GM12878 (cell line): ENCODE measurements around the gene PC. TPM values are rescaled to one million over a fixed set of nuclear protein-coding genes. Genes with fewer than 3 reads are reported as not detected.

Experiments used
- ATAC-seq: fragments of 200-7000 bp; cut with Tn5 transposase; 3 replicates; pipeline ENCODE4 v1.9.1; 2020; ENCODE audit warnings: mild to moderate bottlenecking, moderate library complexity
- BruUV-seq: library from RNA; stranded (reverse); fragments of 400-500 nt; replicated peaks from 2 replicates; lab custom pipeline; 2021; lab: Mats Ljungman, UMichigan
- CTCF ChIA-PET: fragments of 300-600 bp; sonication (Branson Sonifier 250); formaldehyde crosslinking; extraction: SDS; loops from one replicate; lab custom pipeline; 2021; ENCODE audit warnings: inconsistent platforms; lab: Yijun Ruan, JAX
- POLR2A ChIA-PET: fragments of 350-600 bp; formaldehyde crosslinking; extraction: SDS; loops from one replicate; lab custom pipeline; 2021; ENCODE audit warnings: inconsistent platforms; lab: Charles Lee
- RAD21 ChIA-PET: fragments of 300-600 bp; sonication (Branson Sonifier 250); formaldehyde crosslinking; loops from one replicate; lab custom pipeline; 2023; ENCODE audit warnings: antibody characterized with exemption; ENCODE audit not compliant: unreplicated experiment; lab: Charles Lee
- SMC1A ChIA-PET: fragments of 300-600 bp; sonication (Branson Sonifier 250); formaldehyde crosslinking; loops from one replicate; lab custom pipeline; 2023; ENCODE audit not compliant: unreplicated experiment, uncharacterized antibody; lab: Charles Lee
- DNase-seq: peaks from one replicate; pipeline ENCODE4 v3.0.0-alpha.2; 2011; ENCODE audit warnings: low read depth, low spot score
- FAIRE-seq: peaks from 3 replicates; lab custom pipeline; 2011; peaks lifted over from hg19 to GRCh38; lab: Jason Lieb, UNC
- H2AFZ ChIP-seq: 2 replicates; pipeline ENCODE4 v1.6.0; 2011; ENCODE audit warnings: low read depth, low read length, control low read depth; ENCODE audit not compliant: control insufficient read depth
- H3K27ac ChIP-seq: 2 replicates; pipeline ENCODE4 v1.5.1; 2011; ENCODE audit warnings: control low read depth; ENCODE audit not compliant: control insufficient read depth, insufficient read depth
- H3K27me3 ChIP-seq, 2 experiments: replicated peaks in 1 of 2; 2 replicates each; pipeline versions ENCODE4 v1.6.0 to v1.6.1; 2011; ENCODE audit warnings: low read length in 1 of 2; ENCODE audit not compliant: control insufficient read depth in 2 of 2, insufficient read depth in 2 of 2
- H3K36me3 ChIP-seq, 2 experiments: 2 replicates each; pipeline ENCODE4 v1.5.1; 2011; ENCODE audit warnings: low read length in 1 of 2; ENCODE audit not compliant: control insufficient read depth in 2 of 2, insufficient read depth in 2 of 2
- H3K4me1 ChIP-seq: 2 replicates; pipeline ENCODE4 v1.6.1; 2011; ENCODE audit warnings: mild to moderate bottlenecking, low read length, moderate library complexity, mixed read lengths; ENCODE audit not compliant: control insufficient read depth, insufficient read depth
- H3K4me2 ChIP-seq: 2 replicates; pipeline ENCODE4 v1.6.0; 2011; ENCODE audit warnings: control low read depth; ENCODE audit not compliant: control insufficient read depth, insufficient read depth
- H3K4me3 ChIP-seq: fragments of 200-600 bp; sonication (generic); 2 replicates; pipeline ENCODE4 v1.5.1; 2016
- H3K79me2 ChIP-seq: 2 replicates; pipeline ENCODE4 v1.6.0; 2011; ENCODE audit warnings: low read length; ENCODE audit not compliant: control insufficient read depth, insufficient read depth
- H3K9ac ChIP-seq: 2 replicates; pipeline ENCODE4 v1.8.0; 2011; ENCODE audit warnings: low read length, control low read depth, mixed read lengths; ENCODE audit not compliant: control insufficient read depth, insufficient read depth
- H3K9me3 ChIP-seq: replicated peaks from 3 replicates; pipeline ENCODE4 v1.5.1; 2011; ENCODE audit warnings: mild to moderate bottlenecking, low read length; ENCODE audit not compliant: control insufficient read depth, insufficient read depth
- H4K20me1 ChIP-seq: 2 replicates; pipeline ENCODE4 v1.6.0; 2011; ENCODE audit not compliant: control insufficient read depth, insufficient read depth
- BRCA1 ChIP-seq: IDR thresholded peaks from 2 replicates; pipeline ENCODE4 v1.6.1; 2011; ENCODE audit warnings: low read depth, low read length, improper control_type of control experiment
- EZH2 ChIP-seq: IDR thresholded peaks from 2 replicates; pipeline ENCODE4 v1.6.1; 2012; ENCODE audit warnings: low read depth, mild to moderate bottlenecking, control low read depth, inconsistent platforms, low read length, borderline replicate concordance; ENCODE audit not compliant: control insufficient read depth
- IRF3 ChIP-seq: fragments of 450-650 bp; IDR thresholded peaks from 2 replicates; pipeline ENCODE4 v1.6.1; 2014; ENCODE audit warnings: mild to moderate bottlenecking
- POLR2A ChIP-seq: IDR thresholded peaks from 2 replicates; pipeline ENCODE4 v1.6.1; 2011; ENCODE audit warnings: low read depth, mild to moderate bottlenecking, low read length
- POLR2AphosphoS2 ChIP-seq: IDR thresholded peaks from 2 replicates; pipeline ENCODE4 v1.6.1; 2011; ENCODE audit warnings: low read depth, mild to moderate bottlenecking, low read length, improper control_type of control experiment, moderate library complexity
- TBL1XR1 ChIP-seq: IDR thresholded peaks from 2 replicates; pipeline ENCODE4 v1.6.1; 2012; ENCODE audit warnings: low read depth, low read length, improper control_type of control experiment
- ZNF217 ChIP-seq: fragments of 450-650 bp; IDR thresholded peaks from 2 replicates; pipeline ENCODE4 v1.6.1; 2017; ENCODE audit warnings: antibody characterized with exemption, mild to moderate bottlenecking
- WGBS: methylation state at CpG from one replicate; pipeline ENCODE4 v1.1.6; 2016; ENCODE audit warnings: low lambda C conversion rate; ENCODE audit not compliant: insufficient replicate concordance, insufficient coverage; ENCODE audit errors: missing lambda C conversion rate; 5-methylcytosine and 5-hydroxymethylcytosine counted together
- in situ Hi-C: fragments of 300-500 bp; cut with MboI; formaldehyde crosslinking; loops from 9 replicates; pipeline ENCODE4 v1.14.3; 2018; ENCODE audit warnings: mixed read lengths
- intact Hi-C: fragments of 100-400 bp; cut with micrococcal nuclease; formaldehyde crosslinking; loops from one replicate; pipeline ENCODE4 v1.14.2; 2022; ENCODE audit not compliant: unreplicated experiment
- polyA plus RNA-seq, 11 experiments: library from polyadenylated mRNA; depleted of rRNA in 4 of 11; unstranded in 6 of 11; stranded (reverse) in 5 of 11; fragments of >200 nt; fragmentation: Nextera tagmentation in 4 of 11; fragmentation: Illumina TruSeq in 1 of 11; extraction: Ambion mirVana in 4 of 11; extraction: Trizol in 1 of 11; gene quantifications; 1 replicate in 1 of 11; 2 replicates in 10 of 11; pipeline versions ENCODE4 v1.2.1 to v1.2.3, GENCODE V29; 2011 to 2016; ENCODE audit warnings: inconsistent platforms in 2 of 11, missing spikeins in 2 of 11, low read depth in 1 of 11
- total RNA-seq, 4 experiments: library from RNA; depleted of rRNA in 3 of 4; stranded (reverse); fragments of >200 nt in 3 of 4; fragmentation: Illumina TruSeq in 1 of 4; extraction: Trizol in 1 of 4; gene quantifications; 2 replicates each; pipeline versions ENCODE4 v1.2.1 to v1.2.3, GENCODE V29; 2013 to 2021

The PC gene
- total and polyA plus RNA-seq, 10 of the 15 experiments (the other 5 are each of a cell fraction or from before 2014, with no cell fraction given) = 0.22 to 10.3 (median 4.5) TPM

DNA sequence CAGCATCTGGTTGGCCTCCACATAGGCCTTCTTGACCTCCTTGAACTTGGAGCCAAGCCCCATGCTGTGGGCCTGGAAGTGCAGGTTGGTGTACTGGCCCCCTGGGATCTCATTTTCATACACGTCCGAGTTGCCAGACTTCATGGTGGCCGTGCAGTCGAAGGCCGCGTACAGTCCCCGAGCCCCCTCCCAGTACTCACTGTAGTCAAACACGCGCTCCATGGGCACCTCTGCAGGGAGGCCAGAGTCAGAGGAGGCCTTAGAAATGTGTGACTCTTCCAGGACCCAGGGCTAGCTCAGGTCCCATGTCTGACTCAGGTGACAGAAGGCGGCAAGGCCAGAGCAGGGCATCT lies 108.0 kb downstream of the PC start:
- 92% methylated on average over 10 of the region's 10 CpGs for WGBS
- Histone ChIP-seq H3K36me3 (peaks cover 0 to 4% of the 10 kb centered on the region in 2 experiments; a peak in 2 of 4 replicates), H2AFZ (no peak overlapping the region), H3K4me1 (no peaks in the 10 kb centered on the region), H3K27ac (no peak overlapping the region), H3K79me2 (no peaks in the 10 kb centered on the region), H3K27me3 (no peaks in the 10 kb centered on the region), H4K20me1 (no peaks in the 10 kb centered on the region), H3K4me2 (no peak overlapping the region), H3K9ac (no peak overlapping the region), H3K4me3 (no peak overlapping the region), H3K9me3 (no peaks in the 10 kb centered on the region)
- no peak for ATAC-seq
- POLR2A ChIA-PET = no interaction called here
- CTCF ChIA-PET = interaction anchor here (0.9 kb wide), 1 partner anchor 173 kb away, joined by 4 read pairs; the partner anchor contains the start of gene RBM4B
- DNase-seq = no peak
- BruUV-seq = no TSS peak
- SMC1A ChIA-PET = no interaction called here
- intact Hi-C loops (no loop called here), in situ Hi-C loops (no loop called here)
- FAIRE-seq = no peak
- RAD21 ChIA-PET = no interaction called here
- TF ChIP-seq POLR2A = no peak; the same call in 1 of the 2 replicates
- TF ChIP-seq IRF3 = no peak
- no peak for TF ChIP-seq TBL1XR1
- TF ChIP-seq ZNF217 = no peak
- no peak for TF ChIP-seq POLR2AphosphoS2
- no peak for TF ChIP-seq BRCA1
- TF ChIP-seq EZH2 = no peak
